GM21576 (cell line): ENCODE results near the gene WT1.
"Not testable (repeated sequence)": the region's sequence is repeated elsewhere in the genome, so short reads cannot be mapped to it uniquely, and the experiment has no call there.

ENCODE experiments used
- ATAC-seq: cut with Tn5 transposase; IDR thresholded peaks from one replicate; pipeline ENCODE4 v1.9.1; 2021; ENCODE audit warnings: mild to moderate bottlenecking, moderate library complexity; ENCODE audit not compliant: unreplicated experiment

Gene WT1

GRCh38 chr11:32435511-32435941, at the start of gene WT1:
Gene WT1 (minus strand): TSS chr11:32435539.
- no peak for ATAC-seq

- no peak for ATAC-seq
Observed at GRCh38 chr11:32479291-32479690, 44.0 kb upstream of the WT1 start.

GRCh38 chr11:32478277-32478731, 43.0 kb upstream of the WT1 start:
- no peak for ATAC-seq

GRCh38 chr11:32473282-32473909, 38.1 kb upstream of the WT1 start:
- no peak for ATAC-seq

- ATAC-seq, result no peak
Observed at GRCh38 chr11:32472226-32472625, 36.9 kb upstream of the WT1 start.

GRCh38 chr11:32471544-32471943, 36.2 kb upstream of the WT1 start:
- not testable (repeated sequence) for ATAC-seq

- no peak for ATAC-seq
Observed at GRCh38 chr11:32469791-32470190, 34.5 kb upstream of the WT1 start.

GRCh38 chr11:32466279-32466915, 31.1 kb upstream of the WT1 start:
- ATAC-seq, result no peak

- no peak for ATAC-seq
Observed at GRCh38 chr11:32464078-32464477, 28.7 kb upstream of the WT1 start.

GRCh38 chr11:32462011-32462690, 26.8 kb upstream of the WT1 start:
- no peak for ATAC-seq

GRCh38 chr11:32456864-32457263, 21.5 kb upstream of the WT1 start:
- no peak for ATAC-seq

GRCh38 chr11:32454993-32455392, 19.7 kb upstream of the WT1 start:
- no peak for ATAC-seq

- ATAC-seq, result no peak
Observed at GRCh38 chr11:32451808-32452207, 16.5 kb upstream of the WT1 start.

GRCh38 chr11:32450372-32450771, 15.0 kb upstream of the WT1 start:
- ATAC-seq, result no peak

GRCh38 chr11:32448232-32448631, 12.9 kb upstream of the WT1 start:
- ATAC-seq, result no peak

- ATAC-seq, result no peak
Observed at GRCh38 chr11:32447252-32447651, 11.9 kb upstream of the WT1 start.

- ATAC-seq, result no peak
Observed at GRCh38 chr11:32446227-32446626, 10.9 kb upstream of the WT1 start.

- ATAC-seq, result no peak
Observed at GRCh38 chr11:32444186-32444585, 8.8 kb upstream of the WT1 start.

GRCh38 chr11:32440916-32441315, 5.6 kb upstream of the WT1 start:
- ATAC-seq, result no peak

GRCh38 chr11:32440312-32440908, 5.1 kb upstream of the WT1 start:
- no peak for ATAC-seq

GRCh38 chr11:32439501-32440210, 4.3 kb upstream of the WT1 start:
- ATAC-seq, result no peak
